B cell (primary cell): Measurements from ENCODE around the gene NCKIPSD. TPM values are rescaled to one million over a fixed set of nuclear protein-coding genes. Genes with fewer than 3 reads are reported as not detected.

ENCODE experiments used
- ATAC-seq: fragments of 200-7000 bp; cut with Tn5 transposase; one replicate; pipeline ENCODE4 v1.10.0; 2021; ENCODE audit warnings: low read depth, mild to moderate bottlenecking, moderate number of reproducible peaks, moderate library complexity
- CTCF ChIA-PET: fragments of 350-600 bp; sonication (Branson Sonifier 250); formaldehyde crosslinking; loops from one replicate; lab custom pipeline; 2021; ENCODE audit warnings: antibody characterized with exemption, inconsistent platforms; lab: Charles Lee
- POLR2A ChIA-PET: fragments of 350-600 bp; sonication (Branson Sonifier 250); formaldehyde crosslinking; loops from one replicate; lab custom pipeline; 2021; ENCODE audit warnings: antibody characterized with exemption; lab: Charles Lee
- DNase-seq: peaks from one replicate; pipeline ENCODE4 v3.0.0; 2013
- H2AFZ ChIP-seq: 2 replicates; pipeline ENCODE4 v1.6.1; 2012; ENCODE audit warnings: mild to moderate bottlenecking, low read depth, low read length; ENCODE audit not compliant: insufficient read depth, poor library complexity, severe bottlenecking
- H3K27ac ChIP-seq, 2 donors: 1 replicate in 1 of 2; 2 replicates in 1 of 2; pipeline ENCODE4 v1.5.1; 2012 to 2013; ENCODE audit warnings: low read length in 2 of 2, mild to moderate bottlenecking in 2 of 2, moderate library complexity in 1 of 2
- H3K27me3 ChIP-seq, 4 experiments: fragments of 200-600 bp in 1 of 4; sonication (generic) in 1 of 4; replicated peaks in 1 of 4; 1 replicate in 2 of 4; 2 replicates in 2 of 4; pipeline versions ENCODE4 v1.6.1 to v1.7.0; 2013 to 2016; ENCODE audit warnings: low read length in 3 of 4, mild to moderate bottlenecking in 2 of 4, mixed read lengths in 1 of 4, moderate library complexity in 1 of 4; ENCODE audit not compliant: insufficient read depth in 4 of 4, control insufficient read depth in 3 of 4; ENCODE audit errors: control extremely low read depth in 1 of 4
- H3K36me3 ChIP-seq, 2 experiments: replicated peaks in 1 of 2; 1 replicate in 1 of 2; 2 replicates in 1 of 2; pipeline versions ENCODE4 v1.6.1 to v1.7.1; 2013; ENCODE audit warnings: low read length in 1 of 2; ENCODE audit not compliant: insufficient read depth in 2 of 2, control insufficient read depth in 1 of 2; ENCODE audit errors: control extremely low read depth in 1 of 2, extremely low read depth in 1 of 2
- H3K4me1 ChIP-seq, 2 donors: fragments of 200-600 bp in 1 of 2; sonication (generic) in 1 of 2; 1 replicate in 1 of 2; 2 replicates in 1 of 2; pipeline versions ENCODE4 v1.5.1 to v1.6.1; 2013 to 2017; ENCODE audit warnings: low read length in 2 of 2; ENCODE audit not compliant: control insufficient read depth in 2 of 2, insufficient read depth in 2 of 2
- H3K4me2 ChIP-seq: replicated peaks from 2 replicates; pipeline ENCODE3; 2012; ENCODE audit warnings: mild to moderate bottlenecking, low read depth, low read length; ENCODE audit not compliant: poor library complexity, severe bottlenecking
- H3K4me3 ChIP-seq, 5 experiments: fragments of 200-600 bp in 1 of 5; sonication (generic) in 1 of 5; 1 replicate in 3 of 5; 2 replicates in 2 of 5; pipeline versions ENCODE4 v1.5.1 to v1.7.0; 2011 to 2016; ENCODE audit warnings: low read length in 4 of 5, mild to moderate bottlenecking in 4 of 5, low read depth in 2 of 5, control low read depth in 1 of 5, moderate library complexity in 1 of 5; ENCODE audit not compliant: insufficient read depth in 1 of 5; ENCODE audit errors: control extremely low read depth in 1 of 5, extremely low read depth in 1 of 5
- H3K79me2 ChIP-seq: fragments of 200-600 bp; sonication (generic); one replicate; pipeline ENCODE4 v1.6.0; 2016; ENCODE audit warnings: low read length; ENCODE audit not compliant: control insufficient read depth, insufficient read depth
- H3K9ac ChIP-seq: fragments of 200-600 bp; sonication (generic); 2 replicates; pipeline ENCODE4 v1.6.1; 2017; ENCODE audit warnings: mild to moderate bottlenecking, low read length, moderate library complexity
- H3K9me3 ChIP-seq, 3 donors: one replicate each; pipeline versions ENCODE4 v1.6.1 to v1.7.1; 2013; ENCODE audit warnings: low read length in 2 of 3; ENCODE audit not compliant: control insufficient read depth in 2 of 3, insufficient read depth in 1 of 3; ENCODE audit errors: control extremely low read depth in 1 of 3
- H4K20me1 ChIP-seq: 2 replicates; pipeline ENCODE4 v1.6.0; 2012; ENCODE audit warnings: mild to moderate bottlenecking, low read length; ENCODE audit not compliant: insufficient read depth, control insufficient read depth, poor library complexity, severe bottlenecking
- H3K27ac Mint-ChIP-seq: one replicate; pipeline ENCODE4 v1.8.0; 2021; ENCODE audit warnings: mixed read lengths
- H3K27me3 Mint-ChIP-seq: one replicate; pipeline ENCODE4 v1.8.0; 2021; ENCODE audit warnings: mixed read lengths
- H3K4me1 Mint-ChIP-seq: one replicate; pipeline ENCODE4 v1.8.0; 2021; ENCODE audit warnings: mixed read lengths
- H3K4me3 Mint-ChIP-seq: one replicate; pipeline ENCODE4 v1.8.0; 2021; ENCODE audit warnings: mixed read lengths
- H3K9me3 Mint-ChIP-seq: one replicate; pipeline ENCODE4 v1.8.0; 2022; ENCODE audit warnings: mixed read lengths; ENCODE audit not compliant: insufficient read depth
- EZH2 ChIP-seq: IDR thresholded peaks from 2 replicates; pipeline ENCODE4 v1.6.1; 2012; ENCODE audit warnings: borderline replicate concordance, low read depth, mild to moderate bottlenecking, moderate library complexity, low read length; ENCODE audit not compliant: insufficient read depth, poor library complexity, severe bottlenecking
- WGBS: methylation state at CpG from one replicate; pipeline ENCODE4 v1.1.5; 2013; ENCODE audit warnings: missing lambda C conversion rate; ENCODE audit not compliant: insufficient coverage; 5-methylcytosine and 5-hydroxymethylcytosine counted together
- intact Hi-C: fragments of 100-400 bp; cut with micrococcal nuclease; formaldehyde crosslinking; loops from one replicate; pipeline ENCODE4 v1.10.0; 2022
- polyA plus RNA-seq: library from polyadenylated mRNA; depleted of rRNA; stranded (reverse); fragments of >200 nt; gene quantifications from 2 replicates; pipeline ENCODE4 v1.2.3, GENCODE V29; 2012
- total RNA-seq, 2 donors: library from RNA; stranded (reverse); fragments of 120-200 nt in 1 of 2; gene quantifications; 1 replicate in 1 of 2; 2 replicates in 1 of 2; pipeline versions ENCODE4 v1.2.3 to v1.2.4, GENCODE V29; 2013 to 2022
- TF ChIP-seq, protein P1 (sequence below): fragments of 200-600 bp; IDR thresholded peaks from one replicate; pipeline ENCODE4 v1.8.0; 2022; ENCODE audit warnings: antibody characterized with exemption, mild to moderate bottlenecking

NCKIPSD gene
- total and polyA plus RNA-seq, 2 donors (not counting 1 experiment from before 2014, with no cell fraction given), result 19.1 to 24.6 TPM

DNA sequence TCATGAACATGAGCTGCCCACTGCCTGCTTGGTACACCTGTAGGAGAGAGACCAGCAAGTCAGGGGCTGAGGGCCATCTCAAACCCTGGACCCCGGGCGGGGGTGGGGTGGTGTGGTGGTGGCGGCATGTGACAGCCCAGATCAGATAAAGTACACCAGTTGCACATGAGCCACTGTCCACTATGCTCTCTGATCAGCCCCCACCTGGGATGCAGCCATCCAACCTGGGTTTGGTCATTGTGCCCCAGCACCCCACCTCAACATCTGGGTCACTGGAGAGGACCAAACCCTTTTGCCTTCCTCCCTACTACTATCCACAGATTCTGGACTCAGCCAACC is 3.0 kb upstream of the NCKIPSD start:
- TF ChIP-seq EZH2, result no peak
- TF ChIP-seq, protein P1, sequence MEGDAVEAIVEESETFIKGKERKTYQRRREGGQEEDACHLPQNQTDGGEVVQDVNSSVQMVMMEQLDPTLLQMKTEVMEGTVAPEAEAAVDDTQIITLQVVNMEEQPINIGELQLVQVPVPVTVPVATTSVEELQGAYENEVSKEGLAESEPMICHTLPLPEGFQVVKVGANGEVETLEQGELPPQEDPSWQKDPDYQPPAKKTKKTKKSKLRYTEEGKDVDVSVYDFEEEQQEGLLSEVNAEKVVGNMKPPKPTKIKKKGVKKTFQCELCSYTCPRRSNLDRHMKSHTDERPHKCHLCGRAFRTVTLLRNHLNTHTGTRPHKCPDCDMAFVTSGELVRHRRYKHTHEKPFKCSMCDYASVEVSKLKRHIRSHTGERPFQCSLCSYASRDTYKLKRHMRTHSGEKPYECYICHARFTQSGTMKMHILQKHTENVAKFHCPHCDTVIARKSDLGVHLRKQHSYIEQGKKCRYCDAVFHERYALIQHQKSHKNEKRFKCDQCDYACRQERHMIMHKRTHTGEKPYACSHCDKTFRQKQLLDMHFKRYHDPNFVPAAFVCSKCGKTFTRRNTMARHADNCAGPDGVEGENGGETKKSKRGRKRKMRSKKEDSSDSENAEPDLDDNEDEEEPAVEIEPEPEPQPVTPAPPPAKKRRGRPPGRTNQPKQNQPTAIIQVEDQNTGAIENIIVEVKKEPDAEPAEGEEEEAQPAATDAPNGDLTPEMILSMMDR, result no peak
- Mint-ChIP-seq H3K4me1 (peaks cover 21% of the 10 kb centered on the region), H3K9me3 (no peaks in the 10 kb centered on the region), H3K4me3 (no peak overlapping the region), H3K27ac (no peak overlapping the region), H3K27me3 (no peaks in the 10 kb centered on the region)
- POLR2A ChIA-PET, result no interaction called here
- no peak for DNase-seq
- Histone ChIP-seq H2AFZ (no peak overlapping the region), H3K4me3 (no peak overlapping the region), H3K4me2 (no peak overlapping the region), H4K20me1 (peaks cover 28% of the 10 kb centered on the region), H3K27me3 (no peaks in the 10 kb centered on the region), H3K79me2 (peaks cover 4% of the 10 kb centered on the region), H3K36me3 (peaks cover 4 to 58% of the 10 kb centered on the region in 2 experiments), H3K9ac (no peak overlapping the region), H3K4me1 (peaks cover 10 to 25% of the 10 kb centered on the region in 2 donors), H3K27ac (no peak overlapping the region), H3K9me3 (no peaks in the 10 kb centered on the region)
- intact Hi-C loops, result loop anchor here (5.0 to 10.0 kb wide), 2 partner anchors 224 to 601 kb away; a partner anchor contains a TSS
- no peak for ATAC-seq
- CTCF ChIA-PET, result interaction anchor here (1.0 kb wide), 1 partner anchor 466 kb away, joined by 3 read pairs; no protein-coding TSS in a partner anchor
- WGBS, result 100% methylated on average over 1 of the region's 3 CpGs

GRCh38 chr3:48688032-48688736 is 2.5 kb upstream of the NCKIPSD start:
- Histone ChIP-seq H3K4me1 (peaks cover 10 to 25% of the 10 kb centered on the region in 2 donors), H3K9ac (no peak overlapping the region), H3K79me2 (peaks cover 4% of the 10 kb centered on the region), H3K27ac (no peak overlapping the region), H3K4me2 (no peak overlapping the region), H3K36me3 (peaks cover 1 to 53% of the 10 kb centered on the region in 2 experiments), H2AFZ (no peak overlapping the region), H3K27me3 (no peaks in the 10 kb centered on the region), H4K20me1 (peaks cover 23% of the 10 kb centered on the region), H3K9me3 (no peaks in the 10 kb centered on the region), H3K4me3 (no peak overlapping the region)
- WGBS, result 95% methylated on average over 18 of the region's 18 CpGs
- DNase-seq, result no peak
- Mint-ChIP-seq H3K27ac (peak overlapping the region; percentile 20), H3K4me3 (no peak overlapping the region), H3K4me1 (peaks cover 22% of the 10 kb centered on the region), H3K9me3 (no peaks in the 10 kb centered on the region), H3K27me3 (no peaks in the 10 kb centered on the region)
- TF ChIP-seq, protein P1, result no peak
- no peak for TF ChIP-seq EZH2
- ATAC-seq, result no peak
- intact Hi-C loops, result loop anchor here (5.0 to 10.0 kb wide), 2 partner anchors 223 to 601 kb away; a partner anchor contains a TSS
- ChIA-PET POLR2A (no interaction called here), CTCF (interaction anchor here (0.6 to 1.0 kb wide), 3 partner anchors 287 to 467 kb away, joined by 3 read pairs; no protein-coding TSS in a partner anchor)
